Measurements from ENCODE around the gene DGKQ. TPM values are rescaled to one million over a fixed set of nuclear protein-coding genes. Genes with fewer than 3 reads are reported as not detected.

DGKQ gene
- polyA plus RNA-seq, 2 of the 4 experiments (the other 2 are of a cell fraction): 2.7 to 7.8 TPM

- no peak overlapping the region for H3K27ac ChIP-seq
- no peak overlapping the region for H3K4me2 ChIP-seq
- no peaks in the 10 kb centered on the region for H3K9me3 ChIP-seq
- ChIA-PET POLR2A (no interaction called here), CTCF (no interaction called here)
- WGBS (ENCODE audit: missing lambda C conversion rate): no CpG with 5 or more reads among the region's 8 CpGs
- TF ChIP-seq EHMT2 (IDR thresholded peaks at IDR 0.05; ENCODE audit: low read depth): no peak
- TF ChIP-seq EHF (CRISPR knock-in tag; IDR thresholded peaks at IDR 0.05): no peak
- TF ChIP-seq NFE2L2 (conservative IDR thresholded peaks at IDR 0.05; ENCODE audit: low read length): no peak
- no peak for TF ChIP-seq HOXB5 (CRISPR knock-in tag; IDR thresholded peaks at IDR 0.05)
- TF ChIP-seq KDM1A (IDR thresholded peaks at IDR 0.05; ENCODE audit: low read depth): no peak
- TF ChIP-seq MAX (IDR thresholded peaks at IDR 0.05): no peak
- no peak for TF ChIP-seq E2F6 (IDR thresholded peaks at IDR 0.05; ENCODE audit: borderline replicate concordance, low read depth)
- no peak for TF ChIP-seq HEYL (CRISPR knock-in tag; IDR thresholded peaks at IDR 0.05)
- no peak for TF ChIP-seq JUN (IDR thresholded peaks at IDR 0.05)
- no peak for TF ChIP-seq BCL3 (IDR thresholded peaks at IDR 0.05)
- TF ChIP-seq RARB (CRISPR knock-in tag; IDR thresholded peaks at IDR 0.05): no peak
- TF ChIP-seq CHD2 (IDR thresholded peaks at IDR 0.05; ENCODE audit: low read length, partially characterized antibody): no peak
- TF ChIP-seq HOXA7 (CRISPR knock-in tag; IDR thresholded peaks at IDR 0.05): no peak
- TF ChIP-seq MAZ (IDR thresholded peaks at IDR 0.05; ENCODE audit: borderline replicate concordance, low read depth, low read length): no peak
- no peak for TF ChIP-seq HDAC2 (IDR thresholded peaks at IDR 0.05)
- no peak for TF ChIP-seq FOSB (CRISPR knock-in tag; IDR thresholded peaks at IDR 0.05)
- H3K4me1 ChIP-seq: peaks cover 8% of the 10 kb centered on the region
- DNase-seq (ENCODE audit: low read depth in 1 of 2, low spot score in 1 of 2): no peak
- no peak for FAIRE-seq
- no peak overlapping the region for H3K4me3 ChIP-seq
- ATAC-seq: no peak
Measured at GRCh38 chr4:1015179-1015578, 41.8 kb upstream of the DGKQ start.

- POLR2A ChIA-PET: no interaction called here
- no peak for FAIRE-seq
Measured at GRCh38 chr4:1014291-1015167, 41.2 kb upstream of the DGKQ start.

More at GRCh38 chr4:1014291-1015167, 41.2 kb upstream of the DGKQ start:
- no peak for TF ChIP-seq ZFP36 (IDR thresholded peaks at IDR 0.05; ENCODE audit: borderline replicate concordance, partially characterized antibody)
- TF ChIP-seq HOXB5 (CRISPR knock-in tag; IDR thresholded peaks at IDR 0.05): no peak
- TF ChIP-seq JUN (IDR thresholded peaks at IDR 0.05): no peak
- TF ChIP-seq ATOH8 (CRISPR knock-in tag; IDR thresholded peaks at IDR 0.05; ENCODE audit: low read depth): no peak
- no peak for TF ChIP-seq RFX5 (IDR thresholded peaks at IDR 0.05)
- no peak for TF ChIP-seq EHMT2 (IDR thresholded peaks at IDR 0.05; ENCODE audit: low read depth)
- TF ChIP-seq ZSCAN20 (CRISPR knock-in tag; IDR thresholded peaks at IDR 0.05): no peak
- TF ChIP-seq SMC3 (IDR thresholded peaks at IDR 0.05): no peak
- TF ChIP-seq CHD2 (IDR thresholded peaks at IDR 0.05; ENCODE audit: low read length, partially characterized antibody): no peak
- no peak for TF ChIP-seq CBX2 (IDR thresholded peaks at IDR 0.05; ENCODE audit: borderline replicate concordance, low read depth)
- TF ChIP-seq CEBPB (IDR thresholded peaks at IDR 0.05): no peak
- no peak for TF ChIP-seq MYC (IDR thresholded peaks at IDR 0.05; ENCODE audit: borderline replicate concordance, low read length)
- no peak for TF ChIP-seq TFCP2L1 (CRISPR knock-in tag; IDR thresholded peaks at IDR 0.05)
- TF ChIP-seq HES2 (IDR thresholded peaks at IDR 0.05): no peak
- TF ChIP-seq JUNB (IDR thresholded peaks at IDR 0.05): no peak
- TF ChIP-seq RAD21 (conservative IDR thresholded peaks at IDR 0.05 in 1 of 2, IDR thresholded peaks at IDR 0.05 in 1 of 2): no peak
- 87% methylated on average over 19 of the region's 36 CpGs for WGBS (ENCODE audit: missing lambda C conversion rate)
- no peaks in the 10 kb centered on the region for H3K9me3 ChIP-seq
- H3K27ac ChIP-seq: no peak overlapping the region
- no peak overlapping the region for H3K4me3 ChIP-seq
- no peak overlapping the region for H3K4me2 ChIP-seq
- peaks cover 9% of the 10 kb centered on the region for H3K4me1 ChIP-seq
- DNase-seq (ENCODE audit: low read depth in 1 of 2, low spot score in 1 of 2): no peak
- ATAC-seq: no peak
- CTCF ChIA-PET: no interaction called here

All from A549 (cell line).